Thymus (tissue), 11 donors: Measurements from ENCODE around the gene SYNDIG1. TPM values are rescaled to one million over a fixed set of nuclear protein-coding genes. Genes with fewer than 3 reads are reported as not detected.
A peak's percentile ranks its signal among the peaks of the same experiment; 100 is the strongest.

ENCODE experiments used
- DNase-seq, 9 donors: peaks; one replicate each; pipeline ENCODE4 v3.0.0-alpha.2; 2013; ENCODE audit warnings: low spot score in 9 of 9, low read depth in 6 of 9, missing footprints in 1 of 9
- H3K27ac ChIP-seq, 2 donors: one replicate each; pipeline ENCODE4 v1.5.1; 2013; ENCODE audit warnings: control low read depth in 1 of 2, low read depth in 1 of 2, low read length in 1 of 2, mild to moderate bottlenecking in 1 of 2, moderate library complexity in 1 of 2
- H3K27me3 ChIP-seq, 2 donors: one replicate each; pipeline ENCODE4 v1.5.1; 2013; ENCODE audit warnings: low read length in 1 of 2; ENCODE audit not compliant: control insufficient read depth in 2 of 2, insufficient read depth in 1 of 2
- H3K36me3 ChIP-seq, 2 donors: one replicate each; pipeline ENCODE4 v1.5.1; 2013; ENCODE audit warnings: low read length in 1 of 2, mild to moderate bottlenecking in 1 of 2, moderate library complexity in 1 of 2; ENCODE audit not compliant: control insufficient read depth in 2 of 2, insufficient read depth in 2 of 2
- H3K4me1 ChIP-seq, 2 donors: one replicate each; pipeline ENCODE4 v1.5.1; 2013; ENCODE audit warnings: low read length in 2 of 2; ENCODE audit not compliant: control insufficient read depth in 2 of 2, insufficient read depth in 2 of 2
- H3K4me3 ChIP-seq, 2 donors: one replicate each; pipeline ENCODE4 v1.5.1; 2013; ENCODE audit warnings: low read length in 2 of 2, control low read depth in 1 of 2, mild to moderate bottlenecking in 1 of 2
- H3K9me3 ChIP-seq, 2 donors: one replicate each; pipeline ENCODE4 v1.5.1; 2013; ENCODE audit warnings: low read length in 1 of 2, mild to moderate bottlenecking in 1 of 2; ENCODE audit not compliant: control insufficient read depth in 2 of 2, insufficient read depth in 1 of 2
- WGBS: extraction: QIAGEN DNeasy Blood & Tissue Kit; methylation state at CpG from one replicate; pipeline ENCODE4 v1.1.7; 2013; 5-methylcytosine and 5-hydroxymethylcytosine counted together
- polyA plus RNA-seq: library from polyadenylated mRNA; stranded (reverse); fragments of 200-250 nt; gene quantifications from one replicate; pipeline ENCODE4 v1.2.3, GENCODE V29; 2013
- total RNA-seq: library from RNA; stranded (reverse); fragments of 120-200 nt; gene quantifications from one replicate; pipeline ENCODE4 v1.2.4, GENCODE V29; 2013
- donor health status: healthy.

SYNDIG1 gene
- total and polyA plus RNA-seq, 2 donors = 0.41 to 3.2 TPM

GRCh38 chr20:24681634-24682495, 212.4 kb downstream of the SYNDIG1 start:
- Histone ChIP-seq H3K27me3 (no peaks in the 10 kb centered on the region), H3K27ac (peak overlapping the region; percentile 71 to 80), H3K4me3 (no peak overlapping the region), H3K9me3 (no peaks in the 10 kb centered on the region), H3K4me1 (peaks cover 34 to 45% of the 10 kb centered on the region in 2 donors), H3K36me3 (no peaks in the 10 kb centered on the region)
- WGBS = 92% methylated on average over 14 of the region's 14 CpGs
- DNase-seq = no peak

DNA sequence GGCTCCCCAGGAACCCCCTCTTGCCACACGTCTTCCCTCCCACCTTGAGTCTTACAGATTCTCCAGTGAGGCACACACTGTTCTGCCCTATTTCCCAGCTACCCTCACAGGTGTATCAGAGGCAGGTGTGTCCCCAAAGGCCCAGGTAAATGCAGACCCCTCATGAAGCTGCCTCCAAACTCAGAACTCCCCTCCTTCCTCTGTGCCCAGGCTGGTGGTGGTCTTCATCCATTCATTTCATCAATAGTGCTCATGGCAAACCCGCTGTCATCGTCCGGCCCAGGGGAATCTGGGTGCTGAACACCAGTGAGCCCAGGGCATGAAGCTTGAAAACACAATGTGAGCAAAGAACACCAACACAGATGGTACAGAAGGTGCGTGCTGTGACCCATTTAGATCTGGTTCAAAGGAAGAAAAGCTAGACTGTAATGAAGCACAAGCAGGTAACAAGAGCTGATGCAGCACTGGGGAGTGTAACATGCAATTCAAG, 213.1 kb downstream of the SYNDIG1 start:
- 74% methylated on average over 5 of the region's 5 CpGs for WGBS
- peak in 4 of 9 donors; percentile 49 to 65 (median 51) for DNase-seq
- H3K27me3 ChIP-seq = no peaks in the 10 kb centered on the region

GRCh38 chr20:24683676-24684075, 214.2 kb downstream of the SYNDIG1 start:
- WGBS = 46% methylated on average over 7 of the region's 7 CpGs
- Histone ChIP-seq H3K36me3 (no peaks in the 10 kb centered on the region), H3K4me3 (no peak overlapping the region), H3K4me1 (peaks cover 34 to 41% of the 10 kb centered on the region in 2 donors), H3K9me3 (no peaks in the 10 kb centered on the region), H3K27ac (peak overlapping the region; percentile 26 to 77), H3K27me3 (no peaks in the 10 kb centered on the region)
- DNase-seq = peak in 4 of 9 donors; percentile 39 to 72 (median 50)

More for the DNA sequence above, 213.1 kb downstream of the SYNDIG1 start:
- Histone ChIP-seq H3K9me3 (no peaks in the 10 kb centered on the region), H3K4me1 (peaks cover 34 to 45% of the 10 kb centered on the region in 2 donors), H3K27ac (peak overlapping the region; percentile 49 to 71), H3K4me3 (no peak overlapping the region), H3K36me3 (no peaks in the 10 kb centered on the region)

DNA sequence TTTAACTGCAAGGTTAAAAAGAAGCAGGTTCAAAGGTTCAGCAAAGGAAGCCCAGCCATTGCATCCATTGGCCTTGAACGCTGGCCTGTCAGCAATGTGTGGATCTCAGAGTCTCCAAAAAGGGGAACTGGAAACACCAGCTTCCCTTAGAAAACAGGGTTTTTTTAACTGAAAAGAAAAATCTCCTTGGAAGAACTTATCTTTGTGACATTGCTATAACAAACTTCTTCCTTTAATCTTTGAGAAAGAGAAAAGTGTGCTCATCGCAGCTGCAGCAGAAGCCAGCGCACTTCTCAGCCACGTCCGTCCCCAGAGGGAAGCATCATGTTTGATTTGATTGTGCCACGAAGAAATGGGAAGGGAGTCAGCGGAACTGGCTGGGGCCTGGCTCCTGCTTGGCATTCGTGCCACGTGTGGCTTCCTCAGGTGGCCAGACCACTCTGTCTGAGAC, 215.0 kb downstream of the SYNDIG1 start:
- H3K36me3 ChIP-seq = no peaks in the 10 kb centered on the region
- peak in 3 of 9 donors; percentile 23 to 63 (median 37) for DNase-seq
- H3K27me3 ChIP-seq = no peaks in the 10 kb centered on the region
- peak overlapping the region; percentile 59 to 77 for H3K27ac ChIP-seq
- no peaks in the 10 kb centered on the region for H3K9me3 ChIP-seq
- peaks cover 34 to 41% of the 10 kb centered on the region in 2 donors for H3K4me1 ChIP-seq
- H3K4me3 ChIP-seq = no peak overlapping the region
- 9% methylated on average over 9 of the region's 9 CpGs for WGBS

- H3K4me1 ChIP-seq = peaks cover 34 to 40% of the 10 kb centered on the region in 2 donors
- WGBS = 98% methylated on average over 16 of the region's 16 CpGs
These were observed 215.7 kb downstream of the SYNDIG1 start for GRCh38 chr20:24684956-24685691.

DNA sequence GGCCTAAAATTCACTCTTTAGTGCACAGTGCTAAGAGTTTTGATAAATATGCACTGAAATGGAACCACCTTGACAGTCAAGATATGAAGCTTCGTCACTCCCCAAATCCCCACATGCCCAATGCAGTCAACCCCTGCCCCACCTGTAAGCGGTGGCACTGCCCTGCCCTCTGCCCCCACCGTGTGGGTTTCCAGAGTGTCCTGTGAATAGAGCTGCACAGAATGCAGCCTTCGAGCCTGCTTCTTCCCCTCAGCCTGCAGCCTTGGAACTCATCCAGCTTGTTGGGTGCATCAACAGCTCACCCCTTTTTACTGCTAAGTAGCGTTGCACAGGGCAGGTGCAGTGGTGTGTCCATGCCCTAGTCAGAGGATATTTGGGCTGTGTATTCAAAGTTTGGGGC, 216.3 kb downstream of the SYNDIG1 start:
- no peaks in the 10 kb centered on the region for H3K27me3 ChIP-seq
- WGBS = 87% methylated on average over 5 of the region's 5 CpGs
- no peak for DNase-seq
- H3K4me1 ChIP-seq = peaks cover 34 to 39% of the 10 kb centered on the region in 2 donors
- H3K27ac ChIP-seq = no peak overlapping the region
- no peak overlapping the region for H3K4me3 ChIP-seq
- no peaks in the 10 kb centered on the region for H3K9me3 ChIP-seq
- no peaks in the 10 kb centered on the region for H3K36me3 ChIP-seq

More at GRCh38 chr20:24684956-24685691, 215.7 kb downstream of the SYNDIG1 start:
- Histone ChIP-seq H3K27me3 (no peaks in the 10 kb centered on the region), H3K36me3 (no peaks in the 10 kb centered on the region), H3K9me3 (no peaks in the 10 kb centered on the region), H3K4me3 (no peak overlapping the region), H3K27ac (peak overlapping the region in 1 of 2 donors; percentile 77)
- no peak for DNase-seq

- H3K27ac ChIP-seq = no peak overlapping the region
- peaks cover 34 to 39% of the 10 kb centered on the region in 2 donors for H3K4me1 ChIP-seq
- no peaks in the 10 kb centered on the region for H3K9me3 ChIP-seq
- 99% methylated on average over 7 of the region's 7 CpGs for WGBS
- no peaks in the 10 kb centered on the region for H3K27me3 ChIP-seq
- no peaks in the 10 kb centered on the region for H3K36me3 ChIP-seq
- no peak overlapping the region for H3K4me3 ChIP-seq
- no peak for DNase-seq
These were observed 216.7 kb downstream of the SYNDIG1 start for GRCh38 chr20:24686156-24686555.

- Histone ChIP-seq H3K4me1 (peaks cover 17% of the 10 kb centered on the region in 2 donors), H3K36me3 (no peaks in the 10 kb centered on the region), H3K4me3 (no peak overlapping the region), H3K27ac (no peak overlapping the region), H3K27me3 (no peaks in the 10 kb centered on the region), H3K9me3 (no peaks in the 10 kb centered on the region)
- DNase-seq = no peak
- 100% methylated on average over 1 of the region's 1 CpG for WGBS
These were observed 221.0 kb downstream of the SYNDIG1 start for GRCh38 chr20:24690408-24690807.
